ENCODE results near the gene NFKBIB. TPM values are rescaled to one million over a fixed set of nuclear protein-coding genes. Genes with fewer than 3 reads are reported as not detected.
A peak's percentile ranks its signal among the peaks of the same experiment; 100 is the strongest.
"Not testable (repeated sequence)": the region's sequence is repeated elsewhere in the genome, so short reads cannot be mapped to it uniquely, and the experiment has no call there.

Gene NFKBIB
- polyA plus RNA-seq, 3 donors: 17.5 to 38.2 (median 24.7) TPM

DNA sequence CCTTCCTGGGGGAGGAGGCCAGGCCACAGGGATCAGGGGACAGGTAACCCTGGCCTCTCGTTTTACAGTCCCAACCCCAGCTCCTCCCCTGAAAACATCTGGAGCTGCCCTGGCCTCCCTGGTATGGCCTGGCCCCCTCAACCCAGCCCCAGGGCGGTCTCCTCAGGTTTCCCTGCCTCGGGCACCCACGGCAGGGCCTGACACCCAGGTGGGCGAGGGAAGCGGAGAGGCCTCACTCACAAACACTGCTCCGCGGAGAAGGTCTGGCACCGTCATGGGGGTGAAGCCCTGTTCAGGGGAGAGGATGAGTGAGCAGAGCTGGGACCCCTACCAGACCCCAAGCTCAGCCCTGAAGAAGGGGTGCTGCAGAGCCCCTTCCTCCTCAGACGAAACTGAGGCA, 18.8 kb downstream of the NFKBIB start:
- H3K27ac ChIP-seq (ENCODE audit: low read depth, low read length): no peak overlapping the region
- WGBS, 3 donors: 88 to 94% (median 91%) methylated on average over 10 of the region's 10 CpGs

DNA sequence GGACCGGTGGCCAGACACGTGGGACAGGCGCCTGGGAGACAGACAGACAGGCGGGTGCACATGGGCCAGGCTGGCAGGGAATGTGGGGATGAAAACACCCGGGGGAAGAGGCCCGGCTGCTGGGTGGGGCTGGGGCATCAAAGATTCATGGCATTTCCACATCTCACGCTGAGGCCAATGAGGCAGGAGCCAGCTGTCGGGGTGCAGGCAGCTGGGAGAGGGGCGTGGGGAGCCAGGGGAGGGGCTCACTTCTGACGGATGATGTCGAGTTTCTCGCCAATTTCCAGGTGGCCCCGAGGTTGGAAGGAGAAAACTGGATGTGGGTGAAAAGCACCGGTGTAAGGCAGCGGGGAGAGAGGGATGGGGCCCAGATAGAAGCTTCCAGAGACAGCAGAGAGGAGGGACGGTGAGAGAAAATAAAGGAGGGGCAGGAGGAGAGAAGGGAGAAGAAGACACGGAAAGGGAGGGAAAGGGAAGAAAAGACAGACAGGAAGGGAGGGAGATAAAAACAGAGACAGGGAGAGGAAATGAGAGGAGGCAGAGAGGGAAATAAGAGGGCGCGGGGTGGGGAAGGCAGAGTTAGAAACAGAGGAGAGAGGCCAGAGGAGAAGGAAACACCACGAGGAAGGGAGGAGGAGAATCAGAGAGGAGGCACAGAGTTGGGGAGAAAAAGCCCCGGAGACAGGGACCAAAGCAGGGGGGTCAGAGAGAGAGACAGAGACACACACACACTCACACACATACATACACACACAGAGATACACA, 20.2 kb downstream of the NFKBIB start:
- 53 to 71% (median 62%) methylated on average over 21 of the region's 21 CpGs for WGBS, 3 donors
- H3K27ac ChIP-seq (ENCODE audit: low read depth, low read length): no peak overlapping the region

DNA sequence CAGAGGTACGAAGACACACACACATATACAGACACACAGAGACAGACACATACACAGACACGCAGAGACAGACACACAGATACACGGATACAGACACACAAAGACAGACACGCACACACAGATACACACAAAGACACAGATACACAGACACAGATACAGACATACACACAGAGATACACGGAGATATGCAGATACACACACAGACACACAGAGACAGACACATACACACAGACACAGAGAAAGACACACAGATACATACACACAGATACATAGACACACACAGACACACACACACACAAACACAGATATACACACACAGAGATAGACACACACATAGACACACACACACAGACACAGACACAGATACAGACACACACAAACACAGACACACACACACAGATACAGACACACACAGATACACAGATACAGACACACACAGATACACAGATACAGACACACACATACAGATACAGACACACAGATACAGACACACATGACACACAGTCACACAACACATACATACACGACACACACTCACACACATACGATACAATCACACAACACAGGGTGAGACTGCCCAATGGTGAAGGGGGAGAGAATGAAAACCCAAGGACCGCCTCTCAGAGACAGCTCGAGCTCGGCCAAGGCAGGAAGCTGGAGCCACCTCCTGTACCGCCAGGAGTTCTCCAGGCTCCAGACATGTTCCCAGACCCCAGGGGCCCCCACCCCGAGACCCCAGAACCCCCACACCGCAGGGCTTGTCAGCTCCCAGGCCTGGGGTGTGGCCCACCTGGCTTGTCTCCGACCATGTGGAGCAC, 21.0 kb downstream of the NFKBIB start:
- WGBS, 3 donors: 76 to 80% (median 78%) methylated on average over 14 of the region's 14 CpGs
- H3K27ac ChIP-seq (ENCODE audit: low read depth, low read length): no peak overlapping the region

DNA sequence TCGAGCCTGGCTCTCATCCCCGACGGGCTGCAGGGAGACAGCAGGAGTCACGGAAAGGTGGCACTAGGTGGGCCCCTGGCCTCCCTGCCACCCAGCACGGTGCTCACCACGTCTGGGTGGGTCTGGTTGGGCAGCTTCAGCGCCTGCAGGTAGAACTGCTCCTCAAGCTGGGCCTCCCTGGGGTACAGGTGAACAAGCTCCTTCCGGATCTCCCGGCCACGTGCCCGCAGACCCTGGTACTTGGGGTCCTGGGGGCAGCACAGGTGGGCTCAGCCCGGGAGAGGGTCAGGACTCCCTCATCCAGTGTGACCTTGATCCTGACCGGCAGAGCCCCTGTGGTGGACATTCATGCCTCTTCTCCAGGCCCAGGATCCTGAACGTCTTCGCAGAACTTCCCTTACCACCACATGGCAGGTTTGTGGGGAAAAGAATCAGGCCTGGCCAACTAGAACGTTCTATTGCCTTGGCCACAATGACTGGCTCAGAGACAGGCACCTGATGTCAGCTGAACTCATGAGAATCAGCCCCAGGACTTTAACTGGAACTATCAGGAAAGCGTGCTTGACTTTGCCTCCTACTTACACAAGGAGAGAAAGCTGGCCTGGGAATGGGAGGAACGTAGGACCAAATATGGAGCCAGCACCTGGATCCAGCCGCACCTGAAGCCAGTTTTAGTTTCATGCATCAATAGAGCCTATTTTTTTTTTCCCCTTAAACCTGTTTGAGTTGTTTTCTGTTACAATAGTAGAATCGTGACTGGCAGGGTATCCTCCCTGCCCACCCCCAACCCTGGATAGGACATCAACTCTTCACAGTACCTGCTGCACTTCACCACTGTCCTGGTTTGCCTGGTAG, 21.9 kb downstream of the NFKBIB start:
- 91 to 94% (median 93%) methylated on average over 20 of the region's 20 CpGs for WGBS, 3 donors
- no peak overlapping the region for H3K27ac ChIP-seq (ENCODE audit: low read depth, low read length)

DNA sequence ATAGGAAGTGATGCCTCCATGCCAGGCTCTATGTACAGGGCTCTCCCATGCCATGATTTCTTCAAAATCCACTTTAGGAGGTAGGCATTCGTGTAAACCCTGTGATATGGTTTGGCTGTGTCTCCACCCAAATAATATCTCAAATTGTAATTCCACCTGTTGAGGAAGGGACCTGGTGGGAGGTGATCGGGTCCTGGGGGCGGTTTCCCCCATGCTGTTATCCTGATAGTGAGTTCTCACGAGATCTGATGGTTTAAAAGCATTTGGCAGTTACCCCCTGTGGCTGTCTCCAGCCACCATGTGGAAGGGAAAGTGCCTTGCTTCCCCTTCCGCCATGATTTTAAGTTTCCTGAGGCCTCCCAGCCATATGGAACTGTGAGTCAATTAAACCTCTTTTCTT, 22.7 kb downstream of the NFKBIB start:
- H3K27ac ChIP-seq (ENCODE audit: low read depth, low read length): no peak overlapping the region
- 90 to 97% (median 90%) methylated on average over 5 of the region's 5 CpGs for WGBS, 3 donors

DNA sequence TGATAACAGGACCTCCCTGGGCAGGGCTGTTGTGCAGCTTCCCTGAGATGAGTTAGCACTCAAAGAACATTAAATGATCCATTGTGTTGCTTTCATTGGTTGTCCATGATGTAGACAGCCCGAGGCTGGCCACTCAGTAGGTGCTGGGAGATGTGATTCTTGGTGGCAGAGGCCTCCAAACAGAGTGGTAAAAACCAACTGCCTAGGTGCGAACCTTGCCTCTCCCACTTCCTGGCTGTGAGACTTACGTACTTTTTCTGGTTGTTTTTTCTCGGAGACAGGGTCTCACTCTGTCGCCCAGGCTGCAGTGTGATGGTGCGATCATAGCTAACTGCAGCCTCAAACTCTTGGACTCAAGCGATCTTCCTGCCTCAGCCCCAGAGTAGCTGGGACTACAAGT, 24.6 kb downstream of the NFKBIB start:
- H3K27ac ChIP-seq (ENCODE audit: low read depth, low read length): no peak overlapping the region
- WGBS, 3 donors: 96% methylated on average over 7 of the region's 7 CpGs

DNA sequence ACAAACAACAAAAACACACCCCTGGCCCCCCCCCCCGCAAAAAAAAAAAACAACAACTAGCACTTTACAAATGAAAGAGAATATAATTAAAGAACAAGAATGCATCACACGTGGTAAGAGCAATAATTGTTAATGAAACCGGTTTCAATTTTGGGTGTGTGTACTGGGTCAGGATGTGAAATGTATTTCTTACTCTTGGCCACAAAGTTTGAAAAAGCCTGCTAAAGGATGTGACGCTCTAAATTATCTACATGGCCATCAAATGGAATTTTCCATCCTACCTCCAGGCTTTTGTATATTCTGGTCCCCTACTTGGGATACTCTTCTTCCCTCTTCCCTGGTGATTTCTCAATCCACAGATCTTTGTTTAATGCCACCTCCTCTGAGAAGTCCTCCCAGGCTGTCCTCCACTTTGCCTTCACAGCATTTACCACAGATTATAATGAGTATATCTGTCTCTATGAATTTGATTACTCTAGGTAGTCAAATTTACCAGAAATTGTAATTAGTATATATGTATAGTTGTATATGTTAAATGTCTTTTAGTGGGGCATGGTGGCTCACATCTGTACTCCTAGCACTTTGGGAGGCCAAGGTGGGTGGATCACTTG, 28.7 kb downstream of the NFKBIB start:
- H3K27ac ChIP-seq (ENCODE audit: low read depth, low read length): no peak overlapping the region
- WGBS, 3 donors: 78 to 82% (median 80%) methylated on average over 4 of the region's 4 CpGs

DNA sequence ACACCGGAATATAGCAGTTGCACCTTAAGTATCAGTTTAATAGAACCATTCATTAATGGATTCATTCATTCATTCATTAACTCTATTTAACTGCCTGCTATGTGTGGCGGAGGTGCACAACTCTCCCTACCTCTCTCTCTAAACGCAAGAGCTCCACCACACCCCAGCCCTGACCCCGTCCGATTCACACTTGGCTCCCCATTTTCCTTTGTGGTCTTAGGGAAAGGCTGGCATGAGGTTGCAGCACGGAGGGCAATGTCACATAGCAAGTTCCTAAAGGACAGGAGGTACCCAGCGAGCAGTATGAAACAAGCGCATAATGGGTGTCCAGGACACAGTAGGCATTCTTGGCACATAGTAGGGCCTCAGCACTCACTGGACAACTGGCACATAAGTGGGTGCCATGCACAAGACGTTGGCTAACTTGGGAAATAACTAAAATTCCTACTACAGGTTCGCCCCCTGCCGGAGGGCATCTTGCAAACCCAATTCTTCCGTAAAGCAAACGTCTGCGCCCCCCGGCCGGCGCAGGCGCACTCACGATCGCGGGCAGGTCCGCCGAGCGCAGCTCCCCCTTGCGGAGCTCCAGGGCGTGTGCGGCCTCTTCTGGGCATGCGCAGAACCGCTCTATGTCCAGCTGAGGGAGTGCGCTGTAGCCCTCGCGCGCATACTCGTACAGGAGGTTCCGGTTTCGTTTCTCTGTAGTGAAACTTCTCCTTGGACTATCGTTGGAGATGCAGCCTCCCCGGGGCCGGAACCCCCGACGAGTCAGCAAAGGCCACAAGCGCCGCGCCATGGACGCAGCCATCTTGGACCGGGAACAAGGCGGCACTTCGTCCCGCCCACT, 30.4 kb downstream of the NFKBIB start, which contains the start of gene SARS2:
TSS of gene SARS2 (minus strand) at position 835 of the 847 bp plus-strand sequence. CDS start at position 808, 27 bp downstream.
- peak within 1 kb of the TSS; percentile 26 for H3K27ac ChIP-seq (ENCODE audit: low read depth, low read length)
- WGBS, 3 donors: 2 to 3% (median 2%) methylated on average over 49 of the region's 49 CpGs

DNA sequence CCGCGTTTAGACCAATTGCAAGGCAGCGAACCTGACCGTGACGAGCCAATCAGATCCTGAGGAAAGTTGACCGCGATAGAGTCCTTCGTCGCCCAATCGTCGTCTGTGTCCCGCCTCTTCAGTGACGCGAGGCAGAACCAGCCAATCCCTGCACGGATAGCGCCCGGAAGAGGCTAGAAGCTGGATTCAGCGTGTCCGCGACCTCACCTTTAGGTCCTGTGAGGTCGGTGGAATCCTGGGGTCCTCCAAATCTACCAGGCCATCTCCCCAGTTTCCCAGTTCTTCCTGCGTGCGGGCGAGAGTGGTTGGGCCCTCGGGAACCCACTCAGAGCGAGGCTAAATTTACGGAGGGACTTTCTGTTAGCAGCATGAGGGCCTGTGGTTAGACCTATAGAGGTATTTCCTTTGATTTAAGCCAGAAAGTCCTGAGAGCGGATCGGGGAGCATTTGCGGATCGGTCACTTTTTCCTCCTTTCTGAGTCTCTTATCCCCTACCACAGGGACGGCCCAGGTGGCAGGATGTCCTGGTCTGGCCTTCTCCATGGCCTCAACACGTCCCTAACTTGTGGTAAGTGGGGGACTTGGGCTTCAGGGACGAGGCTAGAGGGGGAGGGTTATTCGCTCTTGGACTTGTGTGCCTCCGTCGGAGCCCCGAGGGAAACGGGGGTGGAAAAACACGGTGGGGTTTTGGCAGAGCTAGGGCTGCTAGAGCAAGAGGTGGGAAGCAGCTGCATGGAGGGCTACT, 31.2 kb downstream of the NFKBIB start, which contains the start of gene MRPS12:
TSS of gene MRPS12 (plus strand) at position 169 of the 745 bp plus-strand sequence. CDS start at position 520, 351 bp downstream.
- H3K27ac ChIP-seq (ENCODE audit: low read depth, low read length): peak within 1 kb of the TSS; percentile 26
- 0 to 1% (median 0%) methylated on average over 39 to 40 of the region's 40 CpGs for WGBS, 3 donors

DNA sequence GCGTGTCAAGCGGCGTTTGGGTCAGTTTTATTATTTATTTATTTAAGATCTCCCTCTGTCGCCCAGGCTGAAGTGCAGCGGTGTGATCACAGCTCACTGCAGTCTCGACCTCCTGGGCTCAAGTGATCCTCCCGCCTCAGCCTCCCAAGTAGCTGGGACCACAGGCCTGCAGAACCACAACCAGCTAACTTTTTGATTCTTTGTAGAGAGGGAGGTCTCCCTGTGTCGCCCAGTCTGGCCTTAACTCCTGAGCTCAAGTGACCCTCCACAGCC, 31.7 kb downstream of the NFKBIB start:
- 24 to 36% (median 35%) methylated on average over 8 of the region's 8 CpGs for WGBS, 3 donors

DNA sequence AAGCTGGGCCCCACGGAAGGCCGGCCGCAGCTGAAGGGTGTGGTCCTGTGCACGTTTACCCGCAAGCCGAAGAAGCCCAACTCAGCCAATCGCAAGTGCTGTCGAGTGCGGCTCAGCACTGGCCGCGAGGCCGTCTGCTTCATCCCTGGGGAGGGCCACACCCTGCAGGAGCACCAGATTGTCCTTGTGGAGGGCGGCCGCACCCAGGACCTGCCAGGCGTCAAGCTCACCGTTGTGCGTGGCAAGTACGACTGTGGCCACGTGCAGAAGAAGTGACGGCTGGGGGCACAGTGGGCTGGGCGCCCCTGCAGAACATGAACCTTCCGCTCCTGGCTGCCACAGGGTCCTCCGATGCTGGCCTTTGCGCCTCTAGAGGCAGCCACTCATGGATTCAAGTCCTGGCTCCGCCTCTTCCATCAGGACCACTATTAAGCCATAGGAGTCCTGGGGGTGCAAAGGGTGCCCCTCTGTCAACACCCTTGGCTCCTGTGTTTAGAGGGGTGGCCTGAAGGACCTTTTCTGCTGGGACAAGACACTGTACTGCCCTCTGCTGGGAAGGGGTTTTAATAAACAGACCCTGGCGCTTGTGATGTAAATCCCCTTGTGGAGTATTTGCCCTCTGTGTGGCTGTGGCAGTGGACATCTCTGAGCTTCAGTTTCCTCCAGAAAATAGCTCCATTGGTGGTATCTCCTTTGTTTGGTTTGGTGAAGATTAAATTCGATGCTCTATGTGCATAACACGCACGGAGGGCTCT, 32.8 kb downstream of the NFKBIB start:
- 90 to 93% (median 90%) methylated on average over 29 of the region's 29 CpGs for WGBS, 3 donors
- no peak overlapping the region for H3K27ac ChIP-seq (ENCODE audit: low read depth, low read length)

More for the DNA sequence above, 31.7 kb downstream of the NFKBIB start:
- no peak overlapping the region for H3K27ac ChIP-seq (ENCODE audit: low read depth, low read length)

DNA sequence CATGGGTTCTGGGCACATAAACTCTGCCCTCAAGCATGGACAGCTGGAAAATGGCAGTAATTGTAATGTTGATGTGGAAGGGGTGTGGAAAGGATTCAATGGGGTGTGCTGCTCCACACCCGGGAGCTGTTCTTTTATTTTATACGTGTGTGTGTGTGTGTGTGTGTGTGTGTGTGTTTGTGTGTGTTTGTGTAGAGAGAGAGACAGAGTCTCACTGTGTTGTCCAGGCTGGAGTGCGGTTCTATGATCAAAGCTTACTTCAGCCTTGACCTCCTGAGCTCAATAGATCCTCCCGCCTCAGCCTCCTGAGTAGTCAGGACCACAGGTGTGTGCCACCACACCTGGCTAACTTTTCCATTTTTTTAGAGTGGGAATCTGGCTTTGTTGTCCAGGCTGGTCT, 33.8 kb downstream of the NFKBIB start:
- no peak overlapping the region for H3K27ac ChIP-seq (ENCODE audit: low read depth, low read length)
- 84 to 96% (median 94%) methylated on average over 4 of the region's 4 CpGs for WGBS, 3 donors

DNA sequence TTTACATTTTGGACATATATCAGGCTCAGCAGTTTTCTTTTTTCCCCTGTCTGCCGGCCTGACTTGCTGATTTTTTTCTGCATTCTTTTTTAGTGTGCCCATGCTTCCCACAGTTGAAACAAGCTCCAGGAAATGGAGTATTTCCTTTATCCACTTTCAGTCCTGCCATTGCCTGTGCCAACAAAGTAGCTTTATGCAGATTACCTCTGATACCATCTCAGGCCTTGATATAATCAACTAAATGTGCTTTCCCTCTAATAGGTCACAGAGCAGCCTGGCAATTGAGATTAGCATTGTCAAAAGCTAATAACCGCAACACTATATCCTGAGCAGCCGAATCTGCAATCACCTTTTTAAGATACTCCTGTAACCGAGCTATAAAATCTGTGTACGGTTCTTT, 40.2 kb downstream of the NFKBIB start:
- WGBS, 3 donors: 38 to 57% (median 38%) methylated on average over 5 of the region's 5 CpGs
- no peak overlapping the region for H3K27ac ChIP-seq (ENCODE audit: low read depth, low read length)

DNA sequence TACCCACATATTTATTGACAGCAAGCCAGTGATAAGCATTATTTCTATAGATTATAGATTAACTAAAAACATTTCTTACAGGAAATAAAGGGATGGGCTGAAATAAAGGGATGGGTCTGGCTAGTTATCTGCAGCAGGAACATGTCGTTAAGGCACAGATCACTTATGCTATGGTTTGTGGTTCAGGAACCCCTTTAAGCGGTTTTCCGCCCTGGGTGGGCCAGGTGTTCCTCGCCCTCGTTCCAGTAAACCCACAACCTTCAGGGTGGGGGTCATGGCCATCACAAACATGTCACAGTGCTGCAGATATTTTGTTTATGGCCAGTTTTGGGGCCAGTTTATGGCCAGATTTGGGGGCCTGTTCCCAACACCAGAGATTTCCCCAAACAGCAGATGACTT, 41.7 kb downstream of the NFKBIB start:
- not testable (repeated sequence) for H3K27ac ChIP-seq (ENCODE audit: low read depth, low read length)
- WGBS, 3 donors: 78 to 84% (median 82%) methylated on average over 5 of the region's 5 CpGs

DNA sequence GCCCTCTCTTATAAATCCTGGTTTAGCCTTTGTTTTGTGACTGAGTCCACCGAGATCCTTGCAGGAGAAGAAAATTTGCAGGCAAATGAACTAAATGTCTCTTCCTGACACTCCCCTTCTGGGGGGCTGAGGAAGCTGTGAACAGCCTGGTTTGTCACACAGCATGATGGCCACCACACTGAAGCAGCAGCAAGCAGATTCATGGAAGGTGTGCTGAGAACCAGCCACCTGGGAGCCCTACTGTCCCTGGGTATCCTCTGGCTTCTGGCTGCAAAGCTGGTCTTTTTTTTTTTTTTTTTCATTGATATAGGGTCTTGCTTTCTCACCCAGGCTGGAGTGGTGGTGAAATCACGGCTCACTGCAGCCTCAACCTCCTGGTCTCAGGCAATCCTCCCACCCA, 42.2 kb downstream of the NFKBIB start:
- WGBS, 3 donors: 77 to 87% (median 86%) methylated on average over 2 of the region's 2 CpGs

DNA sequence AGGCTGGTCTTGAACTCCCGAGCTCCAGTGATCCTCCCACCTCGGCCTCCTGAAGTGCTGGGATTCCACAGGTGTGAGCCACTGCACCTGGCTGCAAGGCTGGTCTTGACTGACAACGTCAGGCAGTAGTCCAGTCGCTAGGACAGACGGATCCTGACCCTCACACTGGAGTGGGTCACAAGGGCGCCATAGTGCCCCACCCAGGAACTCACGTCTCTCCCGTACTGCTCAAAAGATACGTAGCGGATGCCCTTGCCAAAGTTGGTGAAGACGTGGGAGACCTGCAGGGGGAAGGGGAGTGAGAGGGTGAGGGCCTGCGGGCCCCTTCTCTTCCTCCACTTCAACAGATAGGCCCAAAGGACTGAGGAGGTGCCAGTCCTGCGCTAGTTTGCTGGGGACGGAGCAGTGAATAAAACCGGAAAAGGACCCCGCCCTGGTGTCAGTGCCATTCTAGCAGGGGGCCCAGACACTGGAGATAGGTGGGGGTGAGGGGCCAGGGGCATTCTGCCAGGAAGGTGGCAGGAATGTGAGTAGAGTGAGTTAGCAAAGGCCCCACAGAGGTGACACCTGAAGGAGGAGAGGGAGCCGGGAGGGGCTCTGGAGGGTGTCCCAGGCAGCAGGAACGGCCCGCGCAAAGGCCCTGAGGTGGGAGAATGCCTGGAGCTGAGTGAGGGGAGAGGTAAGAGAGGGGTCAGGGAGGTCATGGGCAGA, 42.9 kb downstream of the NFKBIB start:
- H3K27ac ChIP-seq (ENCODE audit: low read depth, low read length): no peak overlapping the region
- WGBS, 3 donors: 85% methylated on average over 20 of the region's 20 CpGs

More for the DNA sequence above, 42.2 kb downstream of the NFKBIB start:
- H3K27ac ChIP-seq (ENCODE audit: low read depth, low read length): no peak overlapping the region

All from adipose tissue (tissue), 3 donors.